Measurements from ENCODE around the gene ASPA.

The ASPA gene

GRCh38 chr17:3505008-3505407 is 29.2 kb downstream of the ASPA start:
- no CpG with 5 or more reads among the region's 7 CpGs for WGBS, 2 donors (ENCODE audit: extremely low coverage in 2 of 2, insufficient read length in 2 of 2, insufficient replicate concordance in 1 of 2)
- H3K9me3 ChIP-seq (replicated peaks in 1 of 2; ENCODE audit: control insufficient read depth in 2 of 2, insufficient read depth in 1 of 2, low read depth in 1 of 2, low read length in 2 of 2), result peaks cover 0 to 2% of the 10 kb centered on the region in 2 donors
- no peak overlapping the region for H4K91ac ChIP-seq (ENCODE audit: low read depth, low read length, poor library complexity)
- H3K14ac ChIP-seq (ENCODE audit: low read length), result no peak overlapping the region
- H3K4me1 ChIP-seq (ENCODE audit: control insufficient read depth in 2 of 2, insufficient read depth in 1 of 2, low read depth in 1 of 2, low read length in 2 of 2), result no peaks in the 10 kb centered on the region
- H3K4ac ChIP-seq (ENCODE audit: low read length), result no peak overlapping the region
- no peak overlapping the region for H4K8ac ChIP-seq (ENCODE audit: low read depth, low read length)
- no peak overlapping the region for H3K9ac ChIP-seq (ENCODE audit: low read depth, low read length, poor library complexity)
- no peak overlapping the region for H2BK5ac ChIP-seq (ENCODE audit: low read length)
- H3K27ac ChIP-seq (replicated peaks; ENCODE audit: low read length), result no peak overlapping the region
- no peak for DNase-seq (ENCODE audit: low spot score)
- no peak overlapping the region for H3K23ac ChIP-seq (ENCODE audit: low read depth, low read length, poor library complexity)
- no peak overlapping the region for H2AFZ ChIP-seq (ENCODE audit: low read length)
- no peak overlapping the region for H2AK5ac ChIP-seq (ENCODE audit: low read depth, low read length)
- H2BK15ac ChIP-seq (ENCODE audit: low read length), result no peak overlapping the region
- no peak overlapping the region for H3K4me3 ChIP-seq (ENCODE audit: low read length in 2 of 2)
- no peak overlapping the region for H2BK120ac ChIP-seq (ENCODE audit: low read depth, low read length)
- H3K27me3 ChIP-seq (ENCODE audit: control insufficient read depth in 3 of 3, insufficient read depth in 3 of 3, low read depth in 1 of 3, low read length in 3 of 3), result no peaks in the 10 kb centered on the region
- H3K18ac ChIP-seq (ENCODE audit: low read length), result no peak overlapping the region
- no peak overlapping the region for H2BK12ac ChIP-seq (ENCODE audit: low read length)
- no peaks in the 10 kb centered on the region for H3K79me1 ChIP-seq (ENCODE audit: low read depth, low read length)
- H3K4me2 ChIP-seq (ENCODE audit: insufficient read depth, low read length, poor library complexity, severe bottlenecking), result no peak overlapping the region
- no peaks in the 10 kb centered on the region for H3K36me3 ChIP-seq (replicated peaks in 1 of 2; ENCODE audit: control insufficient read depth in 2 of 2, insufficient read depth in 2 of 2, low read length in 2 of 2)

GRCh38 chr17:3506054-3506453 is 30.3 kb downstream of the ASPA start:
- WGBS, 2 donors (ENCODE audit: extremely low coverage in 2 of 2, insufficient read length in 2 of 2, insufficient replicate concordance in 1 of 2), result no CpG with 5 or more reads among the region's 2 CpGs
- Histone ChIP-seq H2BK120ac (ENCODE audit: low read depth, low read length) (no peak overlapping the region), H4K91ac (ENCODE audit: low read depth, low read length, poor library complexity) (no peak overlapping the region), H2AK5ac (ENCODE audit: low read depth, low read length) (no peak overlapping the region), H3K79me1 (ENCODE audit: low read depth, low read length) (no peaks in the 10 kb centered on the region), H3K36me3 (replicated peaks in 1 of 2; ENCODE audit: control insufficient read depth in 2 of 2, insufficient read depth in 2 of 2, low read length in 2 of 2) (no peaks in the 10 kb centered on the region), H3K27ac (replicated peaks; ENCODE audit: low read length) (no peak overlapping the region), H3K14ac (ENCODE audit: low read length) (no peak overlapping the region), H3K4me2 (ENCODE audit: insufficient read depth, low read length, poor library complexity, severe bottlenecking) (no peak overlapping the region), H2BK12ac (ENCODE audit: low read length) (no peak overlapping the region), H3K4ac (ENCODE audit: low read length) (no peak overlapping the region), H4K8ac (ENCODE audit: low read depth, low read length) (no peak overlapping the region), H3K4me1 (ENCODE audit: control insufficient read depth in 2 of 2, insufficient read depth in 1 of 2, low read depth in 1 of 2, low read length in 2 of 2) (peaks cover 0 to 2% of the 10 kb centered on the region in 2 donors), H2BK15ac (ENCODE audit: low read length) (no peak overlapping the region), H3K9me3 (replicated peaks in 1 of 2; ENCODE audit: control insufficient read depth in 2 of 2, insufficient read depth in 1 of 2, low read depth in 1 of 2, low read length in 2 of 2) (peaks cover 0 to 2% of the 10 kb centered on the region in 2 donors), H3K23ac (ENCODE audit: low read depth, low read length, poor library complexity) (no peak overlapping the region), H3K9ac (ENCODE audit: low read depth, low read length, poor library complexity) (no peak overlapping the region), H2AFZ (ENCODE audit: low read length) (no peak overlapping the region), H3K27me3 (ENCODE audit: control insufficient read depth in 3 of 3, insufficient read depth in 3 of 3, low read depth in 1 of 3, low read length in 3 of 3) (no peaks in the 10 kb centered on the region), H3K4me3 (ENCODE audit: low read length in 2 of 2) (no peak overlapping the region), H3K18ac (ENCODE audit: low read length) (no peak overlapping the region), H2BK5ac (ENCODE audit: low read length) (no peak overlapping the region)
- DNase-seq (ENCODE audit: low spot score), result no peak

GRCh38 chr17:3507071-3507470 is 31.3 kb downstream of the ASPA start:
- no peak for DNase-seq (ENCODE audit: low spot score)
- no CpG with 5 or more reads among the region's 1 CpG for WGBS, 2 donors (ENCODE audit: extremely low coverage in 2 of 2, insufficient read length in 2 of 2, insufficient replicate concordance in 1 of 2)
- Histone ChIP-seq H2BK5ac (ENCODE audit: low read length) (no peak overlapping the region), H2AFZ (ENCODE audit: low read length) (no peak overlapping the region), H3K4me3 (ENCODE audit: low read length in 2 of 2) (no peak overlapping the region), H3K18ac (ENCODE audit: low read length) (no peak overlapping the region), H3K27ac (replicated peaks; ENCODE audit: low read length) (no peak overlapping the region), H4K8ac (ENCODE audit: low read depth, low read length) (no peak overlapping the region), H2BK15ac (ENCODE audit: low read length) (no peak overlapping the region), H3K14ac (ENCODE audit: low read length) (no peak overlapping the region), H3K4me1 (ENCODE audit: control insufficient read depth in 2 of 2, insufficient read depth in 1 of 2, low read depth in 1 of 2, low read length in 2 of 2) (peaks cover 2 to 6% of the 10 kb centered on the region in 2 donors), H3K79me1 (ENCODE audit: low read depth, low read length) (no peaks in the 10 kb centered on the region), H3K9me3 (replicated peaks in 1 of 2; ENCODE audit: control insufficient read depth in 2 of 2, insufficient read depth in 1 of 2, low read depth in 1 of 2, low read length in 2 of 2) (peaks cover 0 to 2% of the 10 kb centered on the region in 2 donors), H2BK12ac (ENCODE audit: low read length) (no peak overlapping the region), H2BK120ac (ENCODE audit: low read depth, low read length) (no peak overlapping the region), H3K9ac (ENCODE audit: low read depth, low read length, poor library complexity) (no peak overlapping the region), H4K91ac (ENCODE audit: low read depth, low read length, poor library complexity) (no peak overlapping the region), H3K23ac (ENCODE audit: low read depth, low read length, poor library complexity) (no peak overlapping the region), H3K27me3 (ENCODE audit: control insufficient read depth in 3 of 3, insufficient read depth in 3 of 3, low read depth in 1 of 3, low read length in 3 of 3) (no peaks in the 10 kb centered on the region), H3K36me3 (replicated peaks in 1 of 2; ENCODE audit: control insufficient read depth in 2 of 2, insufficient read depth in 2 of 2, low read length in 2 of 2) (no peaks in the 10 kb centered on the region), H2AK5ac (ENCODE audit: low read depth, low read length) (no peak overlapping the region), H3K4me2 (ENCODE audit: insufficient read depth, low read length, poor library complexity, severe bottlenecking) (no peak overlapping the region), H3K4ac (ENCODE audit: low read length) (no peak overlapping the region)

GRCh38 chr17:3507869-3508268 is 32.1 kb downstream of the ASPA start:
- H4K91ac ChIP-seq (ENCODE audit: low read depth, low read length, poor library complexity), result no peak overlapping the region
- no peak overlapping the region for H3K4ac ChIP-seq (ENCODE audit: low read length)
- no peaks in the 10 kb centered on the region for H3K27me3 ChIP-seq (ENCODE audit: control insufficient read depth in 3 of 3, insufficient read depth in 3 of 3, low read depth in 1 of 3, low read length in 3 of 3)
- H2BK120ac ChIP-seq (ENCODE audit: low read depth, low read length), result no peak overlapping the region
- no peak overlapping the region for H3K9ac ChIP-seq (ENCODE audit: low read depth, low read length, poor library complexity)
- peaks cover 10% of the 10 kb centered on the region in 2 donors for H3K4me1 ChIP-seq (ENCODE audit: control insufficient read depth in 2 of 2, insufficient read depth in 1 of 2, low read depth in 1 of 2, low read length in 2 of 2)
- no peak overlapping the region for H2BK5ac ChIP-seq (ENCODE audit: low read length)
- H3K9me3 ChIP-seq (replicated peaks in 1 of 2; ENCODE audit: control insufficient read depth in 2 of 2, insufficient read depth in 1 of 2, low read depth in 1 of 2, low read length in 2 of 2), result peaks cover 0 to 2% of the 10 kb centered on the region in 2 donors
- no peaks in the 10 kb centered on the region for H3K36me3 ChIP-seq (replicated peaks in 1 of 2; ENCODE audit: control insufficient read depth in 2 of 2, insufficient read depth in 2 of 2, low read length in 2 of 2)
- H3K14ac ChIP-seq (ENCODE audit: low read length), result no peak overlapping the region
- no peak overlapping the region for H3K18ac ChIP-seq (ENCODE audit: low read length)
- no peak overlapping the region for H2AK5ac ChIP-seq (ENCODE audit: low read depth, low read length)
- H3K4me3 ChIP-seq (ENCODE audit: low read length in 2 of 2), result no peak overlapping the region
- no peak overlapping the region for H3K27ac ChIP-seq (replicated peaks; ENCODE audit: low read length)
- no peak overlapping the region for H3K4me2 ChIP-seq (ENCODE audit: insufficient read depth, low read length, poor library complexity, severe bottlenecking)
- no peak overlapping the region for H3K23ac ChIP-seq (ENCODE audit: low read depth, low read length, poor library complexity)
- no peak overlapping the region for H2AFZ ChIP-seq (ENCODE audit: low read length)
- H3K79me1 ChIP-seq (ENCODE audit: low read depth, low read length), result no peaks in the 10 kb centered on the region
- WGBS, 2 donors (ENCODE audit: extremely low coverage in 2 of 2, insufficient read length in 2 of 2, insufficient replicate concordance in 1 of 2), result no CpG with 5 or more reads among the region's 3 CpGs
- DNase-seq (ENCODE audit: low spot score), result no peak
- no peak overlapping the region for H4K8ac ChIP-seq (ENCODE audit: low read depth, low read length)
- H2BK15ac ChIP-seq (ENCODE audit: low read length), result no peak overlapping the region
- no peak overlapping the region for H2BK12ac ChIP-seq (ENCODE audit: low read length)
